ENCODE measurements around the gene ZIM2.

The ZIM2 gene

DNA sequence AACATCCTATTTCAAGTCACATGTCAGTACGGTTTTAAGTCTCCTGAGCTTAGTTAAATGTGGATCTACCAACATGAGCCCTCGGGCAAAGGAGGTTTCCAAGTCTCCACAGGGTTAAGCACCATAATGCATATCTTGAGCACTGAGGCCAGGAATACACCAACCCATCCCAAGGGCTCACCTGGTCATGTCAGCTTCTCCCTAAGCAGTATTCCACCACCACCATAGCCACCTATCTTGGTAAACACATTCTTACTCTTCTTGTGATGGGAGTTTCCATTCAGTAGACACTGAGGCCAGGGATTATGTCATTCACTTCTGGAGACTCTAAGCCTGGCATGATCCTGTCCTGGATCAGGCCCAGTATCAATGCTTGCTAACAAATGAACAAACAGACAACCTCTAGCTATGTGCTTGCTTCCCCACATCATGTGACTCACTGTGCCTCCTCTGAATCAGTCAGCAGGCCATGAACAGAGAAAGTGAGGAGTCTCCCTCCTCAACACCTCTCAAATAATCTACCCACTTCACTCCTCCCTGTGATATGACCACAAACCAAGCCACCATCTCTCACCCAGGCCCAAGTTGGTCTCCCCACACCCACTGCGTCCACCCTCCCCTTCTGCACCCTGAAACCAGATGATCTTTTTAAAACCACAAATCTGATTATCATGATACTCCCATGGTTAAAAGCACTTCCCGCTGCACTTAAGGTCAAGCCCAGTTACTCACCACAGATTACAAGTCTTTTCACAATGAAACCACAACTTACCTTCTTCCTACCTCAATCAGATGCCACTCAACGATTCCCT is 5.8 kb downstream of the ZIM2 start:
- no peak overlapping the region for H3K4me3 ChIP-seq (ENCODE audit: low read length)
- DNase-seq (ENCODE audit: low read depth) = no peak
- TF ChIP-seq, protein P1, sequence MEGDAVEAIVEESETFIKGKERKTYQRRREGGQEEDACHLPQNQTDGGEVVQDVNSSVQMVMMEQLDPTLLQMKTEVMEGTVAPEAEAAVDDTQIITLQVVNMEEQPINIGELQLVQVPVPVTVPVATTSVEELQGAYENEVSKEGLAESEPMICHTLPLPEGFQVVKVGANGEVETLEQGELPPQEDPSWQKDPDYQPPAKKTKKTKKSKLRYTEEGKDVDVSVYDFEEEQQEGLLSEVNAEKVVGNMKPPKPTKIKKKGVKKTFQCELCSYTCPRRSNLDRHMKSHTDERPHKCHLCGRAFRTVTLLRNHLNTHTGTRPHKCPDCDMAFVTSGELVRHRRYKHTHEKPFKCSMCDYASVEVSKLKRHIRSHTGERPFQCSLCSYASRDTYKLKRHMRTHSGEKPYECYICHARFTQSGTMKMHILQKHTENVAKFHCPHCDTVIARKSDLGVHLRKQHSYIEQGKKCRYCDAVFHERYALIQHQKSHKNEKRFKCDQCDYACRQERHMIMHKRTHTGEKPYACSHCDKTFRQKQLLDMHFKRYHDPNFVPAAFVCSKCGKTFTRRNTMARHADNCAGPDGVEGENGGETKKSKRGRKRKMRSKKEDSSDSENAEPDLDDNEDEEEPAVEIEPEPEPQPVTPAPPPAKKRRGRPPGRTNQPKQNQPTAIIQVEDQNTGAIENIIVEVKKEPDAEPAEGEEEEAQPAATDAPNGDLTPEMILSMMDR (IDR thresholded peaks at IDR 0.05; ENCODE audit: insufficient read depth, low read depth, low read length, missing control alignments) = no peak

DNA sequence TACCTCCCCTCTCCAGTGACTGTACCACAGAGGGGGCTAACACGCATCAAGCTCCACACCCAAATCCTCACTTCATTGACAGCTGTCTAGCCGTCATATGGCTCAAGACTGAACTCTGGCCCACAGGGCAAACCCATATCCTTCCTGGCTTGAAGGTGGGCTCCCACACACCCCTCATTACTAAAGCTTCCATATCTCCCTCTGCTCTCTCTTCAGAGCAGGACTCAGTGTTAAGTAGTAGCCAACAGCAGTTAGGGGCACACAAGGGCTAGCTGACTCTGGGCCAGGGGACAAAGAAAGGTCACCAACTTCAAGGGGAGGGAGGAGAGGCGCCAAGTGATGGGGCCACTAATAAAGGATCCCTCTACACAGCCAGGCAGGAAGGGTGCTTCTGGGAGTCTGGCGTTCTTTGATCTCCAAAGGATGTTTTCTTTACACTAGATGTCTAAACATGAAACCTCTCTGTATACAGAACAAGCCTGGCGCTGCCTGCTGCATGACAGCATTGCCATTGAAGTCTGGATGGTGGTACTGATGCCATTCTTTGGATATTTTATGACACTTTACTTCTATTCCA is 8.1 kb downstream of the ZIM2 start:
- no peak for DNase-seq (ENCODE audit: low read depth)
- H3K4me3 ChIP-seq (ENCODE audit: low read length) = no peak overlapping the region
- TF ChIP-seq, protein P1 (IDR thresholded peaks at IDR 0.05; ENCODE audit: insufficient read depth, low read depth, low read length, missing control alignments) = no peak

DNA sequence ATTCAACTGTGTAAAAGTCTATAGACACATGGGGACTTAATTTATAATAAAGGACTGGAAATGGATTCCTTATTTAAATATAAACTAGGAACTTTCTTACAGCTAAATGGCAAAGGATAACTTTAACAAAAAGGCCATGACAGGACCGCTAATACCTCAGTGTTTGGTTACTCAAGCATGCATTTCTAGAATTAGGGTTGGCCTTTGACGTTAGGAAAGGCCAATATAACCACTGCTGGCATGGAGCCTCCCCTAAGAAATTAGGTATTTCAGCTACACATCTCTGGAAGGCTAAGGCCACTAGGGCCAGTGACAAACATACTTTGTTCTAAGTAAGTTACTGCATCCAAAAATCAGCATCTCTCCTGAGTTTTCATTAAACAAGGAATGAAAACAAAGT is 9.3 kb downstream of the ZIM2 start:
- H3K4me3 ChIP-seq (ENCODE audit: low read length) = no peak overlapping the region
- TF ChIP-seq, protein P1 (IDR thresholded peaks at IDR 0.05; ENCODE audit: insufficient read depth, low read depth, low read length, missing control alignments) = no peak
- DNase-seq (ENCODE audit: low read depth) = no peak

DNA sequence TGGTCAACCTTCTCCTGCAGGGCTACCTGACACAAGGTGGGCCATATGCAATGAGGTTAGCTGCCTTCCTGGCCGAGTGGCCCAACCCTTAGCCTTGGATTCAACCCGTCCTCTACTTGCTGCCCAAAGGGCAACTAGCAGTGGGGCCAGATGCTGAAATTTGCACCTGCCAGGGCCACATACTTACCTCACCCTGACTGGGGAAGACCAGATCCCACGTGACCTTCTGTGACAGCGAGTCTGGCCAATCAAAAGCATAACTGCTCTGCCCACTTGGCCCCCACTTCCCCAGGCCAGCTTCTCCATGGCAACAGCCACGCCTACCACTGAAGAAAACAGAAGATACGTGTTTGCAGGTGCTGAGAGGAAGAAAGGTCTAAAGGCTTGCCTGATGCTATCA is 10.9 kb downstream of the ZIM2 start:
- DNase-seq (ENCODE audit: low read depth) = no peak
- H3K4me3 ChIP-seq (ENCODE audit: low read length) = no peak overlapping the region
- TF ChIP-seq, protein P1 (IDR thresholded peaks at IDR 0.05; ENCODE audit: insufficient read depth, low read depth, low read length, missing control alignments) = no peak

DNA sequence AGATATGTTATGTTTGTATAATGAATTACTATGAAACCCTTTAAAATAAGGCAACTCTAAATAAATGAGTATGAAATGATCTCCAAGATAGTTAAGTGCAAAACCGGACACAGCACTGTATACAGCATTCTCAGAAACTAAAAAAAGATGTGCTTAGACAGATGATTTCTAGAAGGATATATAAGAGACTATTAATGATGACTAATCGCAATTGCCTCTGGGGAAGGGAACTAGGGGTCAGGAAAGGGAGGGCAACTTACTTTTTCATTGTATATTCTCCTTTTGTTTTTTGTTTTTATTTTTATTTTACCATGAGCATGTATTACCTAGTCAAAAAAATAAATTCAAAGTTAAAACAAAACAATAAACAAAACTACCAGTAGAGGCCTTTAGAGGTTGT is 12.8 kb downstream of the ZIM2 start:
- TF ChIP-seq, protein P1 (IDR thresholded peaks at IDR 0.05; ENCODE audit: insufficient read depth, low read depth, low read length, missing control alignments) = no peak
- no peak overlapping the region for H3K4me3 ChIP-seq (ENCODE audit: low read length)
- no peak for DNase-seq (ENCODE audit: low read depth)

DNA sequence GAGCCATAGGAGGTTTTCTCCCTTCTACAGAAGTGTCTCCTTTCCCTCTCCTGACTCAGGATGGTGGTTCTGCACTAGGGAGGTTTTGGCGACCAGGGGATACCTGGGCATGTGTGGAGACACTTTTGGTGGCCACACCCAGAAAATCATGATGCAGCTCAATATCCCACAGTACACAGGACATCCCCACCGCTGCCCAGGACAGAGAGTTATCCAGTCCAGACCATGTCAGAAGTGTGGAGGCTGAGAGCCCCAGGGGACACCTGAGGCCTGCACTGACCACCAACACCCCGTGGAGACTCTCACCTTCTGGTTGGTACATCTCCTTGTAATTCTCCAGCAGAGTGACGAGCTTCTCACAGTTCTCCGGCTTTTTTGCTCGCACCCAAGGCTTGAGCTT is 16.6 kb downstream of the ZIM2 start:
- TF ChIP-seq, protein P1 (IDR thresholded peaks at IDR 0.05; ENCODE audit: insufficient read depth, low read depth, low read length, missing control alignments) = no peak
- no peak for DNase-seq (ENCODE audit: low read depth)

More for the DNA sequence above, 16.6 kb downstream of the ZIM2 start:
- no peak overlapping the region for H3K4me3 ChIP-seq (ENCODE audit: low read length)

Measured in epithelial cell of esophagus (primary cell).